ENCODE data around the gene FBXL17. TPM values are rescaled to one million over a fixed set of nuclear protein-coding genes. Genes with fewer than 3 reads are reported as not detected.

Gene FBXL17
- total RNA-seq, 1 experiment from 2014 or later, result 11.6 TPM

DNA sequence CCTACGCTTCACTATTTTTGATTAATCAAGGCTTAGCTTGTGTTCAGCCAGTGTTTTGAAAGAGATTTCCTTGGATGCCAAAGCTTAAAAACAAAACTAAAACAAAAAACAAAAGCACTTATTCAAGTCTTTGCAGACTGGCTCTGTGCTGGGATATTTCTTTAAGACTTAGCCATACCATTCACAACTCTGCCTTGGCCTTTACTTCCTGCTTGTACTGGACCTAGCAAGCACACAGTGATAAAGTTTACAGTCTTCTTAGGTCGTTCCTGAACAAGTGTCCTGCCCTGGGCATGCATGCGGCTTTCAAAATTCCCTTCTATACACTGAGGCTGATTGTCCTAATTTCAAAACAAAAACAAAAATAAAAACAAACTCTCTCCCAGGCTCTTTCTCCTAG, 20.7 kb downstream of the FBXL17 start:
- Mint-ChIP-seq H3K4me1 (ENCODE audit: low read depth, unreplicated experiment) (peaks cover 11% of the 10 kb centered on the region), H3K4me3 (ENCODE audit: unreplicated experiment) (no peak overlapping the region), H3K27me3 (ENCODE audit: insufficient read depth, unreplicated experiment) (no peaks in the 10 kb centered on the region), H3K36me3 (ENCODE audit: insufficient read depth, unreplicated experiment) (no peaks in the 10 kb centered on the region), H3K27ac (ENCODE audit: unreplicated experiment) (no peak overlapping the region), H3K9me3 (ENCODE audit: unreplicated experiment) (no peaks in the 10 kb centered on the region)
- no peaks in the 10 kb centered on the region for H3K4me1 ChIP-seq
- intact Hi-C loops (cut with micrococcal nuclease; ENCODE audit: unreplicated experiment), result no loop called here
- no peak for DNase-seq
- CTCF ChIA-PET, result no interaction called here
- H3K9me3 ChIP-seq, result 0 out of 2 replicates have a peak, but pooled peaks cover 2% of the 10 kb centered on the region
- no peaks in the 10 kb centered on the region for H3K27me3 ChIP-seq (replicated peaks; ENCODE audit: control insufficient read depth, insufficient read depth, low read length)
- POLR2A ChIA-PET, result no interaction called here
- H3K4me3 ChIP-seq (ENCODE audit: low read depth, low read length), result no peak overlapping the region
- no peaks in the 10 kb centered on the region for H3K36me3 ChIP-seq (ENCODE audit: control insufficient read depth, insufficient read depth, low read length)
- TF ChIP-seq, protein P1, sequence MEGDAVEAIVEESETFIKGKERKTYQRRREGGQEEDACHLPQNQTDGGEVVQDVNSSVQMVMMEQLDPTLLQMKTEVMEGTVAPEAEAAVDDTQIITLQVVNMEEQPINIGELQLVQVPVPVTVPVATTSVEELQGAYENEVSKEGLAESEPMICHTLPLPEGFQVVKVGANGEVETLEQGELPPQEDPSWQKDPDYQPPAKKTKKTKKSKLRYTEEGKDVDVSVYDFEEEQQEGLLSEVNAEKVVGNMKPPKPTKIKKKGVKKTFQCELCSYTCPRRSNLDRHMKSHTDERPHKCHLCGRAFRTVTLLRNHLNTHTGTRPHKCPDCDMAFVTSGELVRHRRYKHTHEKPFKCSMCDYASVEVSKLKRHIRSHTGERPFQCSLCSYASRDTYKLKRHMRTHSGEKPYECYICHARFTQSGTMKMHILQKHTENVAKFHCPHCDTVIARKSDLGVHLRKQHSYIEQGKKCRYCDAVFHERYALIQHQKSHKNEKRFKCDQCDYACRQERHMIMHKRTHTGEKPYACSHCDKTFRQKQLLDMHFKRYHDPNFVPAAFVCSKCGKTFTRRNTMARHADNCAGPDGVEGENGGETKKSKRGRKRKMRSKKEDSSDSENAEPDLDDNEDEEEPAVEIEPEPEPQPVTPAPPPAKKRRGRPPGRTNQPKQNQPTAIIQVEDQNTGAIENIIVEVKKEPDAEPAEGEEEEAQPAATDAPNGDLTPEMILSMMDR (IDR thresholded peaks at IDR 0.05; ENCODE audit: insufficient read depth in 1 of 2, low read depth in 1 of 2, low read length in 1 of 2, severe bottlenecking in 1 of 2, unreplicated experiment in 1 of 2), result no peak
- BruUV-seq (replicated peaks), result no TSS peak

DNA sequence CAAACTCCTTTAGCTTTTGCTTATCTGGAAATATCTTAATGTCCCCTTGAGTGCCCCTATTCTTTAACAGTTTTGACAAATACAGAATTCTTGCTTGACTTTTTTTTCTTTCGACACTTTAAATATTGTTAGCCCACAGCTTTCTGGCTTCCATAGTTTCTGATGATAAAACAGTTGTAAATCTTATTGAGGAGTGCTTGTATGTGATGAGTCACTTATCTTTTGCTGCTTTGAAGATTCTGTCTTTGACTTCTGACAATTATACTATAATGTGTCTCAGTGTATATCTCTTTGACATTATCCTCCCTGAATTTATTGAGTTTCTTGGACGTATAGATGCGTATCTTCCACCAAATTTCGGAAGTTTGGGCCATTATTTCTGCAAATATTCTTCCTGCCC, 21.6 kb downstream of the FBXL17 start:
- POLR2A ChIA-PET, result no interaction called here
- H3K9me3 Mint-ChIP-seq (ENCODE audit: unreplicated experiment), result no peaks in the 10 kb centered on the region

DNA sequence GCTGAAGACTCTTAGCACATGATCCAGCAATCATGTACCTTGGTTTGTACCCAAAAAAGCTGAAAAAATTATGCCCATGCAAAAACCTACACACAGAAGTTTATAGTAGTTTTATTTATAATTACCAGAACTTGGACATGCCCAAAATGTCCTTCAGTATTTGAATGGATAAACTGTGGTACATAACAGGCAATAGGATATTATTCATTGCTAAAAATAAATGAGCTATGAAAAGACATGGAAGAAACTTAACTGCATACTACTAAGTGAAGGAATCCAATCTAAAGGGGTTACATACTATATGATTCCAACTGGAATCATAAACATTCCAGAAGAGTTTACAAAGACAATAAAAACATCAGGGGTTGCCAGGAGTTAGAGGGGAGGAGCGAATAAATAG, 25.6 kb downstream of the FBXL17 start:
- no peak overlapping the region for H3K4me3 Mint-ChIP-seq (ENCODE audit: unreplicated experiment)
- no peaks in the 10 kb centered on the region for H3K27me3 ChIP-seq (replicated peaks; ENCODE audit: control insufficient read depth, insufficient read depth, low read length)
- no peaks in the 10 kb centered on the region for H3K27me3 Mint-ChIP-seq (ENCODE audit: insufficient read depth, unreplicated experiment)
- TF ChIP-seq, protein P1 (IDR thresholded peaks at IDR 0.05; ENCODE audit: insufficient read depth in 1 of 2, low read depth in 1 of 2, low read length in 1 of 2, severe bottlenecking in 1 of 2, unreplicated experiment in 1 of 2), result no peak
- H3K9me3 Mint-ChIP-seq (ENCODE audit: unreplicated experiment), result no peaks in the 10 kb centered on the region
- H3K4me1 ChIP-seq, result no peaks in the 10 kb centered on the region
- H3K4me1 Mint-ChIP-seq (ENCODE audit: low read depth, unreplicated experiment), result peaks cover 11% of the 10 kb centered on the region
- no peak for DNase-seq
- intact Hi-C loops (cut with micrococcal nuclease; ENCODE audit: unreplicated experiment), result no loop called here
- H3K27ac Mint-ChIP-seq (ENCODE audit: unreplicated experiment), result no peak overlapping the region
- ChIA-PET CTCF (no interaction called here), POLR2A (no interaction called here)
- no peaks in the 10 kb centered on the region for H3K36me3 ChIP-seq (ENCODE audit: control insufficient read depth, insufficient read depth, low read length)
- no peaks in the 10 kb centered on the region for H3K36me3 Mint-ChIP-seq (ENCODE audit: insufficient read depth, unreplicated experiment)
- BruUV-seq (replicated peaks), result no TSS peak
- H3K4me3 ChIP-seq (ENCODE audit: low read depth, low read length), result no peak overlapping the region
- 0 out of 2 replicates have a peak, but pooled peaks cover 2% of the 10 kb centered on the region for H3K9me3 ChIP-seq

More for the DNA sequence above, 21.6 kb downstream of the FBXL17 start:
- Mint-ChIP-seq H3K36me3 (ENCODE audit: insufficient read depth, unreplicated experiment) (no peaks in the 10 kb centered on the region), H3K4me1 (ENCODE audit: low read depth, unreplicated experiment) (peaks cover 11% of the 10 kb centered on the region), H3K27ac (ENCODE audit: unreplicated experiment) (no peak overlapping the region), H3K4me3 (ENCODE audit: unreplicated experiment) (no peak overlapping the region), H3K27me3 (ENCODE audit: insufficient read depth, unreplicated experiment) (no peaks in the 10 kb centered on the region)
- intact Hi-C loops (cut with micrococcal nuclease; ENCODE audit: unreplicated experiment), result no loop called here
- TF ChIP-seq, protein P1 (IDR thresholded peaks at IDR 0.05; ENCODE audit: insufficient read depth in 1 of 2, low read depth in 1 of 2, low read length in 1 of 2, severe bottlenecking in 1 of 2, unreplicated experiment in 1 of 2), result no peak
- CTCF ChIA-PET, result no interaction called here
- Histone ChIP-seq H3K4me1 (no peaks in the 10 kb centered on the region), H3K36me3 (ENCODE audit: control insufficient read depth, insufficient read depth, low read length) (no peaks in the 10 kb centered on the region), H3K9me3 (0 out of 2 replicates have a peak, but pooled peaks cover 2% of the 10 kb centered on the region), H3K27me3 (replicated peaks; ENCODE audit: control insufficient read depth, insufficient read depth, low read length) (no peaks in the 10 kb centered on the region), H3K4me3 (ENCODE audit: low read depth, low read length) (no peak overlapping the region)
- no TSS peak for BruUV-seq (replicated peaks)
- DNase-seq, result no peak

Data from Caco-2 (cell line).